Measurements from ENCODE around the gene PHLDA1. TPM values are rescaled to one million over a fixed set of nuclear protein-coding genes. Genes with fewer than 3 reads are reported as not detected.

The PHLDA1 gene
- total RNA-seq = 67.4 and 120 TPM in 2 replicates

DNA sequence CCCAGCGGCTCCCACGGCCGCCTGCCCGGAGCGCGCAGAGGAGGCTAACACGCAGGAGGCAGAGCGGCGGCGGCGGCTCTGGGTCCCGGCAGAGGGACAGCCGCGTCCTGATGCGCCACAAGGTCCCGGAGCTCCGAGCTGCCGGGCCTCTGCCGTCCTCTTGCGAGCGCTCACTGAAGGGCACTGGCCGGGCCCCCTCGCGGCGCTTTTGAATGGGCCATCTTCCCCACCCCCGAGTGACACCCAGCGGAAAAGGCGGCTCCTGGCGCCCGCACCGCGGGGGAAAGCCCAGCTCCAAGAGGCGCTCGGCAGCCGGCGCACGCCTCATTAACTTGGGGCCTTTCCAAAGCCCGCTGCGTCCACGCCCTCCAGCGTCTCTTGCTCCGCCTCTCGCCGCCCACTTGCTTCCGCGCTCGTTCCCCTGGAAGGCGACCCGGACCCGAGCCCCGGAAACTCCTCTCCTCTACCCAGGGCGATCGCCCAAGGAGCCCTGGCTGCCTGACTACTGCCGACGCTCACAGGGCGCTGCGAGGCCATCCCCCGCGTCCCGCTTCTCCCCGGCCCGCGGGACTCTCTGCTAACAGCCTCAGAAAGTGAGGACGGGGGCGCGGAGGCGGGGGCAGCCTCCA lies at the start of gene PHLDA1:
TSS of gene PHLDA1 (minus strand) at position 363 of the 629 bp plus-strand sequence.

Other genes with a start within 250 kb of the PHLDA1 start
- gene NAP1L1, start 52.9 kb upstream of the PHLDA1 start, total RNA-seq = 251 and 492 TPM in 2 replicates